ENCODE measurements around the gene ACKR2.

The ACKR2 gene

DNA sequence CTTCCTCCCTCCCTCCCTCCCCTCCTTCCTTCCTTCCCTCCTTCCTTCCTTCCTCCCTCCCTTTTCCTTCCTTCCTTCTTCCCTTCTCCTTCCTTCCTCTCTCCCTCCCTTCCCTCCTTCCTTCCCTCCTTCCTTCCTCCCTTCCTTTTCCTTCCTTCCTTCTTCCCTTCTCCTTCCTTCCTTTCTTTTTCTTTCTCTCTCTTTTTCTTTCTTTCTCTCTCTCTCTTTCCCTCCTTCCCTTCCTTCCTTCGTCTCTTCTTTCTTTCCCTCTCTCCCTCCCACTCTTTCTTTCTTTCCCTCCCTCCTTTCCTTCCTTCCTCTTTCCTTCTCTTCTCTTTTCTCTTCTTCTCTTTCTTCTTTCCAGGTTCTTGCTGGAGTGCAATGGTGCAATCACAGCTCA, 94.8 kb downstream of the ACKR2 start:
- H3K27ac ChIP-seq (ENCODE audit: low read depth, low read length), result no peak overlapping the region
- no peaks in the 10 kb centered on the region for H3K36me3 ChIP-seq (ENCODE audit: control insufficient read depth, low read length)
- no peaks in the 10 kb centered on the region for H3F3A ChIP-seq (ENCODE audit: control insufficient read depth, insufficient read depth)
- H4K20me1 ChIP-seq (ENCODE audit: control insufficient read depth, insufficient read depth, low read depth, low read length), result no peaks in the 10 kb centered on the region
- no peaks in the 10 kb centered on the region for H3K4me1 ChIP-seq (ENCODE audit: control insufficient read depth, low read length)
- H3K9me3 ChIP-seq (ENCODE audit: control insufficient read depth, insufficient read depth, low read length), result no peaks in the 10 kb centered on the region; the same call in 1 of the 2 replicates
- no peaks in the 10 kb centered on the region for H3K79me2 ChIP-seq (ENCODE audit: control insufficient read depth, low read length)
- TF ChIP-seq, protein P1, sequence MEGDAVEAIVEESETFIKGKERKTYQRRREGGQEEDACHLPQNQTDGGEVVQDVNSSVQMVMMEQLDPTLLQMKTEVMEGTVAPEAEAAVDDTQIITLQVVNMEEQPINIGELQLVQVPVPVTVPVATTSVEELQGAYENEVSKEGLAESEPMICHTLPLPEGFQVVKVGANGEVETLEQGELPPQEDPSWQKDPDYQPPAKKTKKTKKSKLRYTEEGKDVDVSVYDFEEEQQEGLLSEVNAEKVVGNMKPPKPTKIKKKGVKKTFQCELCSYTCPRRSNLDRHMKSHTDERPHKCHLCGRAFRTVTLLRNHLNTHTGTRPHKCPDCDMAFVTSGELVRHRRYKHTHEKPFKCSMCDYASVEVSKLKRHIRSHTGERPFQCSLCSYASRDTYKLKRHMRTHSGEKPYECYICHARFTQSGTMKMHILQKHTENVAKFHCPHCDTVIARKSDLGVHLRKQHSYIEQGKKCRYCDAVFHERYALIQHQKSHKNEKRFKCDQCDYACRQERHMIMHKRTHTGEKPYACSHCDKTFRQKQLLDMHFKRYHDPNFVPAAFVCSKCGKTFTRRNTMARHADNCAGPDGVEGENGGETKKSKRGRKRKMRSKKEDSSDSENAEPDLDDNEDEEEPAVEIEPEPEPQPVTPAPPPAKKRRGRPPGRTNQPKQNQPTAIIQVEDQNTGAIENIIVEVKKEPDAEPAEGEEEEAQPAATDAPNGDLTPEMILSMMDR (IDR thresholded peaks at IDR 0.05; ENCODE audit: low read depth, low read length, poor library complexity, severe bottlenecking), result no peak
- TF ChIP-seq EZH2phosphoT487 (IDR thresholded peaks at IDR 0.05; ENCODE audit: borderline replicate concordance, low read length), result no peak
- H3K4me2 ChIP-seq (ENCODE audit: low read length), result no peak overlapping the region
- no peaks in the 10 kb centered on the region for H3K27me3 ChIP-seq (ENCODE audit: control insufficient read depth, low read length)
- H3K9me2 ChIP-seq (replicated peaks; ENCODE audit: control insufficient read depth, low read length), result no peaks in the 10 kb centered on the region
- H3K4me3 ChIP-seq (ENCODE audit: low read length), result no peak overlapping the region

DNA sequence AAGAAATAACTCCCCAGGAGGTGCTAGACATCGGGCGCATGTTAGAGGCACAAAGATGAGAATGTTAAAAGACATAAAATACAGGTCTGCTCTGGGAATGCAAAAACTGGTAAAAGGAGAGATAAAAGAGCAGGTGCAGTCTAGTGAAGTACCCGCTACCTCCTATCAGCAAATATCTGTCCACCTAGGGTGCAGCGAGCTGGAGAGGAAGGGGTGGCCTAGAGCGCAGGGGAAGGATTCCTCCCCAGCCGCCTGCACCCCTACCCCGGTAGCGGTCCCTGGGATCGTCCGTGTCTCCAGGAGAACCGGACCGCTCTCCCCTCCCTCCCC, 96.5 kb downstream of the ACKR2 start:
- no peak for TF ChIP-seq EZH2phosphoT487 (IDR thresholded peaks at IDR 0.05; ENCODE audit: borderline replicate concordance, low read length)
- TF ChIP-seq, protein P1 (IDR thresholded peaks at IDR 0.05; ENCODE audit: low read depth, low read length, poor library complexity, severe bottlenecking), result no peak
- Histone ChIP-seq H3K79me2 (ENCODE audit: control insufficient read depth, low read length) (no peaks in the 10 kb centered on the region), H4K20me1 (ENCODE audit: control insufficient read depth, insufficient read depth, low read depth, low read length) (no peaks in the 10 kb centered on the region), H3K27me3 (ENCODE audit: control insufficient read depth, low read length) (no peaks in the 10 kb centered on the region), H3K4me1 (ENCODE audit: control insufficient read depth, low read length) (no peaks in the 10 kb centered on the region), H3F3A (ENCODE audit: control insufficient read depth, insufficient read depth) (no peaks in the 10 kb centered on the region), H3K4me3 (ENCODE audit: low read length) (no peak overlapping the region), H3K27ac (ENCODE audit: low read depth, low read length) (no peak overlapping the region), H3K9me2 (replicated peaks; ENCODE audit: control insufficient read depth, low read length) (no peaks in the 10 kb centered on the region), H3K9me3 (ENCODE audit: control insufficient read depth, insufficient read depth, low read length) (no peaks in the 10 kb centered on the region; the same call in 1 of the 2 replicates), H3K36me3 (ENCODE audit: control insufficient read depth, low read length) (no peaks in the 10 kb centered on the region), H3K4me2 (ENCODE audit: low read length) (no peak overlapping the region)

DNA sequence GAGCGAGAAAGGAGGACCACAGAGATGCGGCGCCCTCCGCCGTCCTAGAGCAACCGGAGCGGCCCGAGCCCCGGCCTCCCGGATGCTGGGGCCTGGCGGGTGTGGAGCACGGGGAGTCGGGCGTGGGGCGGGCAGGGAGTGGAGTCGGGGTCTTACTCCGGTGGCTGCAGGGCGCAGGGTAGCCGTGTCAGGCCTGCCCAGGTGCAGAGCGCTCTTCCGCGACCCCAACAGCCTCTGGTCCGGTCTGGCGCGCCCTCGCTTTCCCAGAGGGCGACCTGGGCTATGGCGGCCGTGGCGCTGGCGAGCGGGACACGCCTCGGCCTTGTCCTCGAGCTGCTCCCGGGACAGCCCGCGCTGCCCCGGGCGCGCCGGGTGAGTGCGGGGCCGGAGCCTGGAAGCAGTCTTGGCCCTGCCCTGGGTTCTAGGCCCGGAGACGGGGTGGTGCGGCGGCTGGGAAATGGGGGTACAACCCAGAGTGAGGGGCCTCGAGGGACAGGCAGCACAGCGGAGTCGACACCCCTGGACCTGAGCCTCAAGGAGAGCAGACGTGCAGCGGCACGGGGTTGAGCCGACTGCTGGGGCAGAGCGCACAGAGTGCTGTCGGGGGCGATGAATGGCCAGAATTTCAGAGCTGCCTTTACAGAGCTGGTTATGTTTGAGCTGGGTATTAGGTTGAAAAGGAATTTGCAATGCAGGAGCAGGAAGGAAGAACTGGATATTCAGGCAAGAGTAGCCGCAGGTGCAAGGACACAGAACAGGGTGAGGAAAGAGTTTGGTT, 97.0 kb downstream of the ACKR2 start, which contains the start of gene ZNF662:
Gene ZNF662 (plus strand): TSS at position 73 of the 778 bp plus-strand sequence. CDS start 1,973 bp downstream, outside the sequence.
- Histone ChIP-seq H3K27me3 (ENCODE audit: control insufficient read depth, low read length) (no peaks in the 10 kb centered on the region), H3F3A (ENCODE audit: control insufficient read depth, insufficient read depth) (no peaks in the 10 kb centered on the region), H3K9me2 (replicated peaks; ENCODE audit: control insufficient read depth, low read length) (no peaks in the 10 kb centered on the region), H3K4me1 (ENCODE audit: control insufficient read depth, low read length) (no peaks in the 10 kb centered on the region), H3K4me2 (ENCODE audit: low read length) (no peak within 1 kb of the TSS), H3K4me3 (ENCODE audit: low read length) (no peak within 1 kb of the TSS), H3K9me3 (ENCODE audit: control insufficient read depth, insufficient read depth, low read length) (no peaks in the 10 kb centered on the region; the same call in 1 of the 2 replicates), H3K36me3 (ENCODE audit: control insufficient read depth, low read length) (no peaks in the 10 kb centered on the region), H3K79me2 (ENCODE audit: control insufficient read depth, low read length) (no peaks in the 10 kb centered on the region), H4K20me1 (ENCODE audit: control insufficient read depth, insufficient read depth, low read depth, low read length) (no peaks in the 10 kb centered on the region), H3K27ac (ENCODE audit: low read depth, low read length) (no peak within 1 kb of the TSS)
- no peak for TF ChIP-seq EZH2phosphoT487 (IDR thresholded peaks at IDR 0.05; ENCODE audit: borderline replicate concordance, low read length)
- TF ChIP-seq, protein P1 (IDR thresholded peaks at IDR 0.05; ENCODE audit: low read depth, low read length, poor library complexity, severe bottlenecking), result no peak

Data from DOHH2 (cell line).